Measurements from ENCODE around the gene DUSP2.

Gene DUSP2

DNA sequence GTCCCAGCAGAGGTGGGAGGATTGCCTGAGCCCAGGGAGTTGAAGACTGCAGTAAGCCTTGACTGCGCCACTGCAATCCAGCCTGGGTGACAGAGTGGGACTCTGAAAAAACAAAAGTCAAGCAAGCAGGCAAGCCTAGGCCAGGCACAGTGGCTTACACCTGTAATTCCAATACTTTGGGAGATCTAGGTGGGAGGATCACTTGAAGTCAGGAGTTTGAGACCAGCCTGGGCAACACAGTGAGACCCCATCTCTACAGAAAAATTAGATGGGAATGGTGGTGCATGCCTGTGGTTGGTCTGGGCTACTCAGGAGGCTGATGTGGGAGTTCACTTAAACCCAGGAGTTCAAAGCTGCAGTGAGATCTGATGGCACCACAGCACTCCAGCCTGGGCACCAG lies 34.8 kb upstream of the DUSP2 start:
- H3K27me3 ChIP-seq (ENCODE audit: insufficient read depth, low read length) = no peaks in the 10 kb centered on the region
- H3K9me2 ChIP-seq (ENCODE audit: low read depth, low read length) = no peaks in the 10 kb centered on the region
- no peak overlapping the region for H3K4me3 ChIP-seq (ENCODE audit: low read depth, low read length, poor library complexity, severe bottlenecking)
- no peaks in the 10 kb centered on the region for H4K20me1 ChIP-seq (ENCODE audit: insufficient read depth, low read length)
- no peak for TF ChIP-seq EZH2 (IDR thresholded peaks at IDR 0.05; ENCODE audit: borderline replicate concordance, low read length)
- TF ChIP-seq, protein P1, sequence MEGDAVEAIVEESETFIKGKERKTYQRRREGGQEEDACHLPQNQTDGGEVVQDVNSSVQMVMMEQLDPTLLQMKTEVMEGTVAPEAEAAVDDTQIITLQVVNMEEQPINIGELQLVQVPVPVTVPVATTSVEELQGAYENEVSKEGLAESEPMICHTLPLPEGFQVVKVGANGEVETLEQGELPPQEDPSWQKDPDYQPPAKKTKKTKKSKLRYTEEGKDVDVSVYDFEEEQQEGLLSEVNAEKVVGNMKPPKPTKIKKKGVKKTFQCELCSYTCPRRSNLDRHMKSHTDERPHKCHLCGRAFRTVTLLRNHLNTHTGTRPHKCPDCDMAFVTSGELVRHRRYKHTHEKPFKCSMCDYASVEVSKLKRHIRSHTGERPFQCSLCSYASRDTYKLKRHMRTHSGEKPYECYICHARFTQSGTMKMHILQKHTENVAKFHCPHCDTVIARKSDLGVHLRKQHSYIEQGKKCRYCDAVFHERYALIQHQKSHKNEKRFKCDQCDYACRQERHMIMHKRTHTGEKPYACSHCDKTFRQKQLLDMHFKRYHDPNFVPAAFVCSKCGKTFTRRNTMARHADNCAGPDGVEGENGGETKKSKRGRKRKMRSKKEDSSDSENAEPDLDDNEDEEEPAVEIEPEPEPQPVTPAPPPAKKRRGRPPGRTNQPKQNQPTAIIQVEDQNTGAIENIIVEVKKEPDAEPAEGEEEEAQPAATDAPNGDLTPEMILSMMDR (IDR thresholded peaks at IDR 0.05; ENCODE audit: low read length) = no peak
- no peaks in the 10 kb centered on the region for H3K4me1 ChIP-seq (ENCODE audit: insufficient read depth, low read length, severe bottlenecking)
- H3K9me3 ChIP-seq (ENCODE audit: low read length) = no peaks in the 10 kb centered on the region
- no peak overlapping the region for H3K27ac ChIP-seq (ENCODE audit: low read depth, low read length, poor library complexity, severe bottlenecking)
- no peak overlapping the region for H2AFZ ChIP-seq (ENCODE audit: low read length)
- H3K36me3 ChIP-seq (ENCODE audit: insufficient read depth, low read length) = peaks cover 19% of the 10 kb centered on the region
- no peak overlapping the region for H3K9ac ChIP-seq (ENCODE audit: low read length)
- no peak overlapping the region for H3K4me2 ChIP-seq (ENCODE audit: low read length)
- no peaks in the 10 kb centered on the region for H3K79me2 ChIP-seq (ENCODE audit: insufficient read depth, low read length)
- peaks cover 11% of the 10 kb centered on the region for H3F3A ChIP-seq (ENCODE audit: insufficient read depth, low read length)

DNA sequence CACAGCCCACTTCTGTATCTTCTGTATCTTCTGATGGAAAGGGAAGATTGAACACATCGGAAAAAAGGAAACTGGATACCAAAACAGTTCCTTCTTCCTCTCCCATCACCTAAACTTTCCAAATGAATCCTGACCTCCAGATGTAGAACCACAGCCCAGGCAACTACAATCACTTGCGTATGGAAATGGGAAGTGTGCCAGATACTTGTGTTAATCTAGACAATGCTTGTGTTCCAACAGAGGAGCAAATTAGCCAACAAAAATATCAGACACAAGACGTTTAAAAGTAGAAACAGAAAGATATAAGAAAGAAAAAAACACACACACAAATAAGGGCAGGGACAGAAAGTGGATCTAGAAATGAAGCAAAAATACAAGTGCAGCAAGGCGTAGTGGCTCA lies 31.4 kb upstream of the DUSP2 start:
- no peak overlapping the region for H3K4me2 ChIP-seq (ENCODE audit: low read length)
- H3K4me3 ChIP-seq (ENCODE audit: low read depth, low read length, poor library complexity, severe bottlenecking) = no peak overlapping the region
- no peak overlapping the region for H3K27ac ChIP-seq (ENCODE audit: low read depth, low read length, poor library complexity, severe bottlenecking)
- TF ChIP-seq EZH2 (IDR thresholded peaks at IDR 0.05; ENCODE audit: borderline replicate concordance, low read length) = no peak
- TF ChIP-seq, protein P1 (IDR thresholded peaks at IDR 0.05; ENCODE audit: low read length) = no peak
- H3K9me2 ChIP-seq (ENCODE audit: low read depth, low read length) = no peaks in the 10 kb centered on the region
- H2AFZ ChIP-seq (ENCODE audit: low read length) = no peak overlapping the region
- H3K9me3 ChIP-seq (ENCODE audit: low read length) = no peaks in the 10 kb centered on the region
- no peaks in the 10 kb centered on the region for H3K79me2 ChIP-seq (ENCODE audit: insufficient read depth, low read length)
- no peak overlapping the region for H3K9ac ChIP-seq (ENCODE audit: low read length)
- H3F3A ChIP-seq (ENCODE audit: insufficient read depth, low read length) = peaks cover 11% of the 10 kb centered on the region
- H3K4me1 ChIP-seq (ENCODE audit: insufficient read depth, low read length, severe bottlenecking) = no peaks in the 10 kb centered on the region
- H4K20me1 ChIP-seq (ENCODE audit: insufficient read depth, low read length) = no peaks in the 10 kb centered on the region
- H3K36me3 ChIP-seq (ENCODE audit: insufficient read depth, low read length) = no peaks in the 10 kb centered on the region
- no peaks in the 10 kb centered on the region for H3K27me3 ChIP-seq (ENCODE audit: insufficient read depth, low read length)

DNA sequence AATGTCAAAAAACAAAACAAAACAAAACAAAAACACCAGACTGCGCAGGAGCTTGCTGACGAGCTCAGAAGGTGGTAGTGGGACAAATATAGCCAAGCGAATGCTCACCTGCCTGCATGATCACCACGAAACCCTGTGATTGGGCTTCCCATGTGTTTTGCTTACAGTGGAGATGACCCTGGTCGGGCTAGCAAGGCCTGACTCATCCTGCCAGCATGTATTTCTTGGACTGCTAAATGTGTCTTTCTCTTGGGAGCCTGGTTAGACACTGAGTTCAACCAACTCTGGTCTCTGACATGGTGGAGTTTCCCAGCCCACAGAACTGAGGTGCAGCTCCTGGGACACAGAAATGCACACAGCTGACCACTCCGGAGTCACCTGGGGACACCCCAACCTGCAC lies 30.7 kb upstream of the DUSP2 start:
- H3K27ac ChIP-seq (ENCODE audit: low read depth, low read length, poor library complexity, severe bottlenecking) = no peak overlapping the region
- H3K27me3 ChIP-seq (ENCODE audit: insufficient read depth, low read length) = no peaks in the 10 kb centered on the region
- H2AFZ ChIP-seq (ENCODE audit: low read length) = no peak overlapping the region
- H3K79me2 ChIP-seq (ENCODE audit: insufficient read depth, low read length) = no peaks in the 10 kb centered on the region
- H3F3A ChIP-seq (ENCODE audit: insufficient read depth, low read length) = 0 out of 2 replicates have a peak, but pooled peaks cover 8% of the 10 kb centered on the region
- H4K20me1 ChIP-seq (ENCODE audit: insufficient read depth, low read length) = no peaks in the 10 kb centered on the region
- TF ChIP-seq EZH2 (IDR thresholded peaks at IDR 0.05; ENCODE audit: borderline replicate concordance, low read length) = no peak
- TF ChIP-seq, protein P1 (IDR thresholded peaks at IDR 0.05; ENCODE audit: low read length) = no peak
- no peak overlapping the region for H3K9ac ChIP-seq (ENCODE audit: low read length)
- H3K4me3 ChIP-seq (ENCODE audit: low read depth, low read length, poor library complexity, severe bottlenecking) = no peak overlapping the region
- no peaks in the 10 kb centered on the region for H3K9me3 ChIP-seq (ENCODE audit: low read length)
- H3K36me3 ChIP-seq (ENCODE audit: insufficient read depth, low read length) = no peaks in the 10 kb centered on the region
- no peaks in the 10 kb centered on the region for H3K4me1 ChIP-seq (ENCODE audit: insufficient read depth, low read length, severe bottlenecking)
- H3K4me2 ChIP-seq (ENCODE audit: low read length) = no peak overlapping the region
- H3K9me2 ChIP-seq (ENCODE audit: low read depth, low read length) = no peaks in the 10 kb centered on the region

Data from OCI-LY1 (cell line).